Measurements from ENCODE around the gene C4orf50. TPM values are rescaled to one million over a fixed set of nuclear protein-coding genes. Genes with fewer than 3 reads are reported as not detected.
"Not testable (repeated sequence)": the region's sequence is repeated elsewhere in the genome, so short reads cannot be mapped to it uniquely, and the experiment has no call there.

C4orf50 gene
- total and polyA plus RNA-seq, 2 of the 4 experiments (the other 2 are of a cell fraction), result not detected

DNA sequence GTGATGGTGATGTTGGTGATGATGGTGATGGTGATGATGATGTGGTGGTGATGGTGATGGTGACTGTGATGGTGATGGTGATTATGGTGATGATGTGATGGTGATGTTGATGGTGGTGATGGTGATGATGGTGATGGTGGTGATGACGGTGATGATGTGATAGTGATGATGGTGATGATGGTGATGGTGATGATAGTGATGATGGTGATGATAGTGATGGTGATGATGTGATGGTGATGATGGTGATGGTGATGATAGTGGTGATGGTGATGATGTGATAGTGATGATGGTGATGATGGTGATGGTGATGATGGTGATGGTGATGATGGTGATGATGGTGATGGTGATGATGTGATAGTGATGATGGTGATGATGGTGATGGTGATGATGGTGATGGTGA lies 14.7 kb downstream of the C4orf50 start:
- H3K9ac ChIP-seq (ENCODE audit: low read depth, low read length); dilution Hi-C loops (cut with HindIII; ENCODE audit: low sequenced_read_pairs, unreplicated experiment); BruUV-seq (replicated peaks); ATAC-seq (ENCODE audit: low read depth); H4K5ac ChIP-seq (ENCODE audit: low read depth, low read length); H3K23ac ChIP-seq (ENCODE audit: low read depth, low read length); DNase-seq; H3K4me1 ChIP-seq (ENCODE audit: control insufficient read depth, insufficient read depth, low read length); H3K4me2 ChIP-seq (ENCODE audit: low read depth, low read length); H4K91ac ChIP-seq (ENCODE audit: insufficient read depth, low read depth, low read length); H3K4ac ChIP-seq (ENCODE audit: low read depth, low read length); CTCF ChIA-PET; H3K14ac ChIP-seq (replicated peaks; ENCODE audit: low read depth, low read length); H4K20me1 ChIP-seq (ENCODE audit: insufficient read depth, low read length); H2BK15ac ChIP-seq (ENCODE audit: low read depth, low read length); H3K56ac ChIP-seq (ENCODE audit: extremely low read depth, insufficient read depth, low read length); H2BK120ac ChIP-seq (ENCODE audit: low read depth, low read length); H3K9me1 ChIP-seq (ENCODE audit: insufficient read depth, low read length); H2AFZ ChIP-seq (replicated peaks; ENCODE audit: low read length, poor library complexity); H3K9me3 ChIP-seq (ENCODE audit: control insufficient read depth, insufficient read depth, low read length); H3K36me3 ChIP-seq (ENCODE audit: control insufficient read depth, insufficient read depth, low read length); POLR2A ChIA-PET (ENCODE audit: unreplicated experiment); H2AK5ac ChIP-seq (ENCODE audit: low read depth, low read length); H2BK20ac ChIP-seq (ENCODE audit: low read depth, low read length); H3K79me1 ChIP-seq (ENCODE audit: low read depth in 1 of 2, low read length in 2 of 2); H3K27me3 ChIP-seq (ENCODE audit: control insufficient read depth, insufficient read depth, low read length); H3K27ac ChIP-seq (ENCODE audit: insufficient read depth, low read length); H3K4me3 ChIP-seq (ENCODE audit: insufficient read depth, low read depth, low read length); intact Hi-C loops (cut with micrococcal nuclease); H2AK9ac ChIP-seq (replicated peaks; ENCODE audit: low read depth, low read length, poor library complexity); in situ Hi-C loops (cut with MboI; ENCODE audit: low sequenced_read_pairs); H4K8ac ChIP-seq (ENCODE audit: low read depth in 2 of 2, low read length in 2 of 2); H3K18ac ChIP-seq (ENCODE audit: low read depth, low read length): not testable (repeated sequence)
- H2BK5ac ChIP-seq (ENCODE audit: low read depth, low read length, poor library complexity, severe bottlenecking), result peak overlapping the region; percentile 70
- 50% methylated on average over 1 of the region's 1 CpG; no CpG with 5 or more reads in 1 of the 2 experiments for WGBS, 2 experiments (ENCODE audit: extremely low coverage in 2 of 2, insufficient read length in 1 of 2)

All from IMR-90 (cell line).